Skeletal muscle tissue (tissue), 4 donors: ENCODE measurements around the gene COQ6. TPM values are rescaled to one million over a fixed set of nuclear protein-coding genes. Genes with fewer than 3 reads are reported as not detected.
"Not testable (repeated sequence)": the region's sequence is repeated elsewhere in the genome, so short reads cannot be mapped to it uniquely, and the experiment has no call there.

Experiments used
- H3K27ac ChIP-seq: one replicate; pipeline ENCODE4 v1.7.0; 2013; ENCODE audit warnings: mild to moderate bottlenecking, low read depth, low read length, inconsistent platforms
- H3K27me3 ChIP-seq, 3 donors: one replicate each; pipeline ENCODE4 v1.7.0; 2013; ENCODE audit warnings: low read length in 3 of 3; ENCODE audit not compliant: control insufficient read depth in 3 of 3, insufficient read depth in 3 of 3
- H3K36me3 ChIP-seq, 3 donors: one replicate each; pipeline ENCODE4 v1.7.0; 2013; ENCODE audit warnings: low read length in 3 of 3; ENCODE audit not compliant: control insufficient read depth in 3 of 3, insufficient read depth in 3 of 3
- H3K4me1 ChIP-seq, 3 donors: one replicate each; pipeline ENCODE4 v1.7.0; 2013; ENCODE audit warnings: low read length in 3 of 3, mild to moderate bottlenecking in 3 of 3; ENCODE audit not compliant: control insufficient read depth in 3 of 3, insufficient read depth in 3 of 3
- H3K4me3 ChIP-seq, 3 donors: one replicate each; pipeline ENCODE4 v1.7.0; 2013; ENCODE audit warnings: low read length in 3 of 3
- H3K9ac ChIP-seq, 3 donors: one replicate each; pipeline ENCODE4 v1.7.0; 2013; ENCODE audit warnings: low read length in 3 of 3, mild to moderate bottlenecking in 3 of 3, moderate library complexity in 2 of 3, low read depth in 1 of 3
- H3K9me3 ChIP-seq, 3 donors: one replicate each; pipeline ENCODE4 v1.7.0; 2013; ENCODE audit warnings: low read length in 3 of 3; ENCODE audit not compliant: control insufficient read depth in 3 of 3
- total RNA-seq: library from RNA; depleted of rRNA; stranded (reverse); fragments of >200 nt; gene quantifications from one replicate; pipeline ENCODE4 v1.2.3, GENCODE V29; 2014
- donor health status: Osteomylitis.

Gene COQ6
- 34.4 TPM for total RNA-seq

DNA sequence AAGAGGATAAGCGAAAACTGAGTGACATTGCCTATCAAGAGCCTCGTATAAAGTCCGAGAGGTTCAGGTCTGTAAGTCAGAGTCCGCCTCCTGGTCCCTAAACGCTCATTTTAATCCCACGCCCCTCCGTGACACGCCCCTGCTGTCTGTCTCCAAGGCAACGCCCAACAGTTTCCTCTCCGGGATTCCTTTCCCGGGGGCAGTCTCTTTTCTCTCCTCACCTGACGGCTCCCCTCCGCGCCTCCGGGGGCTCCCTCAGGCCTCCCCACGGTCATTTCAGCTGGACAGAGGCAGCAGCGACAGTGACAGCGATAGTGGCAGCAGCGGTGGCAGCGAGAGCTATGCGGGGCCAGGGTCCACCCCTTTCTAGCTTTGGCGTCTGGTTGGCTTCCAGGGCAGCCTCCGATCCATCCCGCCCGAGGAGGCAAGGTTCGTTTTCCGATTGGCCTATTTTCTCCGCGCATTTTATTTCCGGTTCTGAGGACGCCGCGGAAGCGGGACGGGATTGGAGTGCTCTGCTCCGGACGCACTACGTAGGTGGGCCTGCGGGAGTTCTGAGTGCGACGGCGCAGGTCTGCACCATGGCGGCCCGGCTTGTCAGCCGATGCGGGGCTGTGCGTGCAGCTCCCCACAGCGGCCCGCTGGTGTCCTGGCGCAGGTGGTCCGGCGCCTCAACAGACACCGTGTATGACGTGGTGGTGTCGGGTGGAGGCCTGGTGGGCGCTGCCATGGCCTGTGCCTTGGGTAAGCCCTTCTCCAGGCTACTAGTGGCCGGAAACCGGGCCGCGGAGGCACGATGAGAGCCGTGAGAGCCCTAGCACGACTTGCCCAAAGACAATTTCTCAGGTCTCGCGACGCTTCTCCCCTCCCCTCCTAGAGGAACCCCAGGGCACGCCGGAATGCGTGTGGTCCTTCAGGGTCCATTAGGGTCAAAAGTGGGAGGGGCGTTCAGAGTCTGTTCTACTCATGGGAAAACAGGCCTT is at the start of gene COQ6, which contains the start of gene FAM161B:
Gene COQ6, plus strand, starts transcription at position 551 of the 983 bp plus-strand sequence. Its CDS starts 31 bp downstream, at position 582.
Gene FAM161B, minus strand, starts transcription at position 343 of the 983 bp plus-strand sequence. Its CDS starts 68 bp downstream, at position 275.
- peaks cover 7 to 9% (median 9%) of the 10 kb centered on the region in 3 donors for H3K4me1 ChIP-seq
- peaks cover 14 to 19% (median 17%) of the 10 kb centered on the region in 3 donors for H3K36me3 ChIP-seq
- no peaks in the 10 kb centered on the region for H3K27me3 ChIP-seq
- no peaks in the 10 kb centered on the region for H3K9me3 ChIP-seq
- H3K9ac ChIP-seq = peak within 1 kb of the TSS; percentile 88 to 99 (median 97)
- H3K27ac ChIP-seq = peak within 1 kb of the TSS; percentile 89
- peak within 1 kb of the TSS; percentile 93 to 98 (median 94) for H3K4me3 ChIP-seq

DNA sequence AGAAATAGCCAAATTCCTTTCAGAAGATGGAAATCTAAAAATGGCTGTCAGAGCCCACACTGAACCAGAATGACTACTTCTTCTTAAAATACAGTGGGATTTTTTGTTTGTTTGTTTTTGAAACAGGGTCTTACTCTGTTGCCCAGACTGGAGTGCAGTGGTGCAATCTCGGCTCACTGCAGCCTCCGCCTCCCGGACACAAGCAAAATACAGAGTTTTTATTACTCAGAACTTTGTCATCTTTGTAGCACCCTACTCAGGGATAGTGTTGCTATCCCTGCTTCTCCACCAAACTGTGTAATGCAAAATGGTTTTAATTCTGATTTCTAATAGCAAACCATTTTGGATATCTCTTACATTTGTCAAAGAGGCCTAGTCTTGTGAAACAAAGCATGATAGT is 47.1 kb upstream of the COQ6 start:
- H3K4me1 ChIP-seq = peaks cover 0 to 6% (median 4%) of the 10 kb centered on the region in 3 donors
- H3K4me3 ChIP-seq = no peak overlapping the region
- H3K36me3 ChIP-seq = peaks cover 18 to 46% (median 44%) of the 10 kb centered on the region in 3 donors
- no peaks in the 10 kb centered on the region for H3K9me3 ChIP-seq
- H3K27me3 ChIP-seq = no peaks in the 10 kb centered on the region
- H3K27ac ChIP-seq = no peak overlapping the region
- no peak overlapping the region for H3K9ac ChIP-seq

- Histone ChIP-seq H3K9ac (no peak overlapping the region), H3K9me3 (no peaks in the 10 kb centered on the region), H3K4me1 (no peaks in the 10 kb centered on the region), H3K27ac (no peak overlapping the region), H3K36me3 (peaks cover 14 to 56% (median 47%) of the 10 kb centered on the region in 3 donors), H3K27me3 (no peaks in the 10 kb centered on the region), H3K4me3 (no peak overlapping the region)
Measured at GRCh38 chr14:73909681-73910080, 40.4 kb upstream of the COQ6 start.

DNA sequence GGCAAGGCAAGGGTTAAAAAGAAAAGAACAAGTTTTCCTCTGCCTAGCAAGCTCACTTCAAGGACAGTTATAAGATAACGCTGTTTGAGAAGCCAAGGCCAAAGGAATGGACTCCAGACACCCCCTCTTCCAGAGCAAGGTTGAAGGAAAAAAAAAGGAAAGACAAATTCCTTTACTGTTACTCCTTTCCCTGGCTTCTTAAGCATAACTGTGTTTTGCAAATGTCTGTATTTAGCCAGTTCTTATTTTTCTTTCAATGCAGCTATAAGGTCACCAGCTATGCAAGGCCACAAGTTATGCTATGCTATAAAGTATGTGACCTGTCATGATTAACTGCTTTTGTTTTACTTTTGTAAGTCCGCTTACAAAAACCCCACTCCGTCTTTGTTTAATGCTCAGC is 36.8 kb upstream of the COQ6 start:
- H3K9me3 ChIP-seq = no peaks in the 10 kb centered on the region
- H3K27ac ChIP-seq = no peak overlapping the region
- no peak overlapping the region for H3K4me3 ChIP-seq
- no peak overlapping the region for H3K9ac ChIP-seq
- no peaks in the 10 kb centered on the region for H3K27me3 ChIP-seq
- peaks cover 11 to 39% (median 20%) of the 10 kb centered on the region in 3 donors for H3K36me3 ChIP-seq
- H3K4me1 ChIP-seq = no peaks in the 10 kb centered on the region

DNA sequence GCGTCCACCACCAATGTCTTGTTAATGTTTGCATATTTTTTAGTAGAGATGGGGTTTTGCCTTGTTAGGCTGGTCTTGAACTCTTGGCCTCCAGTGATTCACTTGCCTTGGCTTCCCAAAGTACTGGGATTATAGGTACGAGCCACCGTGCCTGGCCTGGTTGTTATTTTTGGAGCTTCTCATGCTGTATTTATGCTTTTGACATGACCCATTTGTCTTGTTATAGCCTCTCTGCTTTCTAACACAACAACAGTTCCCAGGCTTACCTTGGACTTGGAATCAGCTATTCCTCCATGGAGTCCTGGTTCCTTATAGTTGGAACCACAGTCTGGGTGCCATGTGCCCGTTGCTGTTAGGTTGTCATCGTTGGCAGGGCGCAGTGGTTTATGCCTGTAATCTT is 33.8 kb upstream of the COQ6 start:
- Histone ChIP-seq H3K9me3 (no peaks in the 10 kb centered on the region), H3K27me3 (no peaks in the 10 kb centered on the region), H3K27ac (no peak overlapping the region), H3K4me1 (no peaks in the 10 kb centered on the region), H3K9ac (no peak overlapping the region), H3K36me3 (peaks cover 16 to 28% (median 17%) of the 10 kb centered on the region in 3 donors), H3K4me3 (no peak overlapping the region)

DNA sequence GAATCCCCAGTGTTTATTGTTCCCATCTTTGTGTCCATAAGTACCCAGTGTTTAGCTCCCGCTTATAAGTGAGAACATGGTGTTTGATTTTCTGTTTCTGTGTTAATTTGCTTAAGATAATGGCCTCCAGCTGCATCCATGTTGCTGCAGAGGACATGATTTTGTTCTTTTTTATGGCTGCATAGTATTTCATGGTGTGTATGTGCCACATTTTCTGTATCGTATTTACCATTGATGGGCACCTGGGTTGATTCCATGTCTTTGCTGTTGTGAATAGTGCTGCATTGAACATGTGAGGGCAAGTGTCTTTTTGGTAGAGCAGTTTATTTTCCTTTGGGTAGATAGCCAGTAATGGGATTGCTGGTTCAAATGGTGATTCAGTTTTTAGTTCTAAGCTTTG is 30.6 kb upstream of the COQ6 start:
- not testable (repeated sequence) for H3K27ac ChIP-seq, H3K9me3 ChIP-seq, H3K4me3 ChIP-seq, H3K27me3 ChIP-seq, H3K9ac ChIP-seq, H3K4me1 ChIP-seq
- H3K36me3 ChIP-seq = peaks cover 26 to 48% (median 33%) of the 10 kb centered on the region in 3 donors

DNA sequence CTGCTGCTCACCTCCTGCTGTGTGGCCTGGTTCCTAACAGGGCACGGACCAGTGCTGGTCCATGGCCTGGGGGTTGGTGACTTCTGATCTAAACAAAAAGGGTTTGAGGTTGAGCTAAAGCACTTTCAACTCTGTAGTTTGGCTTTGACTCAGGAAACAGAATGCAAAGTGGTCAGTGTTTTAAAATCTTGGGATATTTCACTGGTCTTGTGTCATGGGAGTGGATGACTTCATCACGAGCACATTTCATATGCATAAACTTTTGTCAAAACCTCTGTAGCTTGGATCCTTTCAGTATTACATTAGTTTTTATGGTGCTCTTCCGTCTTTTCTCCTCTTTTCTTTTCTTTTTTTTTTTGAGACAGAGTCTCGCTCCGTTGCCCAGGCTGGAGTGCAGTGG is 25.8 kb upstream of the COQ6 start:
- H3K4me1 ChIP-seq = no peaks in the 10 kb centered on the region
- H3K36me3 ChIP-seq = peaks cover 34 to 76% (median 61%) of the 10 kb centered on the region in 3 donors
- H3K9ac ChIP-seq = no peak overlapping the region
- no peak overlapping the region for H3K27ac ChIP-seq
- no peaks in the 10 kb centered on the region for H3K9me3 ChIP-seq
- no peak overlapping the region for H3K4me3 ChIP-seq
- no peaks in the 10 kb centered on the region for H3K27me3 ChIP-seq

DNA sequence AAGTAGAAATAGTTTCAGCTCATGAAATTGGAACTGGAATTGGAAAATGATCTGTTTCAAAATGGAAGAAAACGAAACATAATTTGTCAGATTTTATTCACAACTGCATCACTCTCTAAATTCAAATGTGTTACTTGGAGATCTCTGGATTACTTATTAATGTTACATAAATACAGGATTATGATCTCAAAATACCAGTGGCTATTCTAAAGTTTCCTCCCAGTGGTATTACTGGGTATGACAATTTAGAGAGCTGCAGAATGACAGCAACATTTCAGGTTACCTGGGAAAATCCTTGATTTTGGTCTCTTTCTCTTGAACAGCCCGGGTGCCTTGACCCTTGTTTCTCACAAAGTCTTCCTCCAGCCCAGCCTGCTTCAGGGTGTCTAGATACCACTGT is 14.4 kb upstream of the COQ6 start:
- Histone ChIP-seq H3K36me3 (peaks cover 33 to 64% (median 47%) of the 10 kb centered on the region in 3 donors), H3K9me3 (no peaks in the 10 kb centered on the region), H3K4me1 (no peaks in the 10 kb centered on the region), H3K4me3 (no peak overlapping the region), H3K9ac (no peak overlapping the region), H3K27me3 (no peaks in the 10 kb centered on the region), H3K27ac (no peak overlapping the region)

GRCh38 chr14:73936548-73936947 is 13.6 kb upstream of the COQ6 start:
- no peaks in the 10 kb centered on the region for H3K9me3 ChIP-seq
- H3K4me3 ChIP-seq = no peak overlapping the region
- H3K9ac ChIP-seq = no peak overlapping the region
- no peak overlapping the region for H3K27ac ChIP-seq
- no peaks in the 10 kb centered on the region for H3K27me3 ChIP-seq
- H3K4me1 ChIP-seq = no peaks in the 10 kb centered on the region
- peaks cover 32 to 55% (median 42%) of the 10 kb centered on the region in 3 donors for H3K36me3 ChIP-seq

DNA sequence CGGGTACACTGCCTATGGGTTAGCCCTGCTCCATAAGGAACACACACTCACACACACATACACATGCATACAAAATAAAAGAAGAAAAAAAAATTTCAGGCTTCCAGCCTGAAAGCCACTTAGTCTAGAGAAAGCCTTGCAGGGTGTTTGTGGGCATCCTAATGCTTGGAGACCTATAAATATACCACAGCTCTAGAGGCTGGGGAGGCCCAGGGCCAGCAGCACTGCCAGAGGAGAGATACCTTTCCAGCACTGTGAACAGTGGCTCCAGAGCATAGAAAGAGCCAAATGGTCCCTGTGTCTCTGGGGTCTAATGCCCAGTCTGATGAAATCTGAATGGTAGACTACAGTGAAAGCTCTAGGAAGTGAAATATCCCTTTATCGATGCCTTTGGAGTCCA is 13.1 kb upstream of the COQ6 start:
- peaks cover 27 to 50% (median 37%) of the 10 kb centered on the region in 3 donors for H3K36me3 ChIP-seq

More for the DNA sequence above, 13.1 kb upstream of the COQ6 start:
- Histone ChIP-seq H3K9me3 (no peaks in the 10 kb centered on the region), H3K9ac (no peak overlapping the region), H3K4me1 (no peaks in the 10 kb centered on the region), H3K27ac (no peak overlapping the region), H3K27me3 (no peaks in the 10 kb centered on the region), H3K4me3 (no peak overlapping the region)
